Activated naive CD4-positive, alpha-beta T cell treated with anti-CD3 and anti-CD28 coated beads, Interleukin-2, amount 50 U/mL, for 24 hours (primary cell): ENCODE data around the gene U2AF2.

Source experiments
- H3K27ac Mint-ChIP-seq: one replicate; pipeline ENCODE4 v1.8.0; 2021; ENCODE audit warnings: mild to moderate bottlenecking, mixed read lengths
- H3K27me3 Mint-ChIP-seq: one replicate; pipeline ENCODE4 v1.8.0; 2021; ENCODE audit warnings: mixed read lengths
- H3K36me3 Mint-ChIP-seq: one replicate; pipeline ENCODE4 v1.8.0; 2021; ENCODE audit warnings: mixed read lengths
- H3K4me1 Mint-ChIP-seq: one replicate; pipeline ENCODE4 v1.8.0; 2021; ENCODE audit warnings: mixed read lengths
- H3K4me3 Mint-ChIP-seq: one replicate; pipeline ENCODE4 v1.8.0; 2021; ENCODE audit warnings: mild to moderate bottlenecking, mixed read lengths
- H3K9me3 Mint-ChIP-seq: one replicate; pipeline ENCODE4 v1.8.0; 2021; ENCODE audit warnings: mixed read lengths

The U2AF2 gene

GRCh38 chr19:55635856-55636440, 18.9 kb upstream of the U2AF2 start:
- Mint-ChIP-seq H3K9me3 (no peaks in the 10 kb centered on the region), H3K36me3 (peaks cover 15% of the 10 kb centered on the region), H3K4me3 (peak overlapping the region; percentile 96), H3K27me3 (no peaks in the 10 kb centered on the region), H3K27ac (peak overlapping the region; percentile 100), H3K4me1 (peaks cover 61% of the 10 kb centered on the region)

- Mint-ChIP-seq H3K4me1 (peaks cover 61% of the 10 kb centered on the region), H3K9me3 (no peaks in the 10 kb centered on the region), H3K27me3 (no peaks in the 10 kb centered on the region), H3K4me3 (peak overlapping the region; percentile 96), H3K27ac (peak overlapping the region; percentile 100), H3K36me3 (peaks cover 15% of the 10 kb centered on the region)
These were observed 18.1 kb upstream of the U2AF2 start for GRCh38 chr19:55636723-55637122.

- Mint-ChIP-seq H3K36me3 (peaks cover 15% of the 10 kb centered on the region), H3K27me3 (no peaks in the 10 kb centered on the region), H3K4me3 (peak overlapping the region; percentile 60), H3K4me1 (peaks cover 60% of the 10 kb centered on the region), H3K27ac (peak overlapping the region; percentile 73), H3K9me3 (no peaks in the 10 kb centered on the region)
These were observed 17.3 kb upstream of the U2AF2 start for GRCh38 chr19:55637534-55637933.

- Mint-ChIP-seq H3K9me3 (no peaks in the 10 kb centered on the region), H3K36me3 (peaks cover 16% of the 10 kb centered on the region), H3K4me3 (peak overlapping the region; percentile 59), H3K27ac (peak overlapping the region; percentile 19), H3K27me3 (no peaks in the 10 kb centered on the region), H3K4me1 (peaks cover 64% of the 10 kb centered on the region)
These were observed 15.9 kb upstream of the U2AF2 start for GRCh38 chr19:55638864-55639359.

- Mint-ChIP-seq H3K4me3 (peak overlapping the region; percentile 82), H3K36me3 (peaks cover 12% of the 10 kb centered on the region)
These were observed 14.7 kb upstream of the U2AF2 start for GRCh38 chr19:55640043-55640576.

GRCh38 chr19:55640577-55641425, 14.0 kb upstream of the U2AF2 start, which contains the start of gene ZNF580:
ZNF580 (plus strand) TSS chr19:55641002; CDS start chr19:55642509, 1,507 bp downstream.
- Mint-ChIP-seq H3K27ac (peak within 1 kb of the TSS; percentile 89), H3K4me1 (peaks cover 67% of the 10 kb centered on the region), H3K36me3 (peaks cover 9% of the 10 kb centered on the region), H3K9me3 (no peaks in the 10 kb centered on the region), H3K27me3 (no peaks in the 10 kb centered on the region), H3K4me3 (peak within 1 kb of the TSS; percentile 89)

More at GRCh38 chr19:55640043-55640576, 14.7 kb upstream of the U2AF2 start:
- no peaks in the 10 kb centered on the region for H3K9me3 Mint-ChIP-seq
- peak overlapping the region; percentile 82 for H3K27ac Mint-ChIP-seq
- no peaks in the 10 kb centered on the region for H3K27me3 Mint-ChIP-seq
- peaks cover 66% of the 10 kb centered on the region for H3K4me1 Mint-ChIP-seq

- peaks cover 59% of the 10 kb centered on the region for H3K4me1 Mint-ChIP-seq
- H3K36me3 Mint-ChIP-seq: peaks cover 9% of the 10 kb centered on the region
These were observed 13.2 kb upstream of the U2AF2 start for GRCh38 chr19:55641426-55642152.

GRCh38 chr19:55642153-55643002, 12.5 kb upstream of the U2AF2 start:
- peak overlapping the region; percentile 99 for H3K27ac Mint-ChIP-seq
- peaks cover 9% of the 10 kb centered on the region for H3K36me3 Mint-ChIP-seq
- no peaks in the 10 kb centered on the region for H3K9me3 Mint-ChIP-seq
- H3K4me3 Mint-ChIP-seq: peak overlapping the region; percentile 97
- no peaks in the 10 kb centered on the region for H3K27me3 Mint-ChIP-seq
- H3K4me1 Mint-ChIP-seq: peaks cover 57% of the 10 kb centered on the region

More at GRCh38 chr19:55641426-55642152, 13.2 kb upstream of the U2AF2 start:
- H3K9me3 Mint-ChIP-seq: no peaks in the 10 kb centered on the region
- peak overlapping the region; percentile 89 for H3K27ac Mint-ChIP-seq
- H3K4me3 Mint-ChIP-seq: peak overlapping the region; percentile 89
- H3K27me3 Mint-ChIP-seq: no peaks in the 10 kb centered on the region

GRCh38 chr19:55643003-55643886, 11.6 kb upstream of the U2AF2 start, which contains the start of gene ZNF581:
ZNF581 (plus strand) TSS chr19:55643649; CDS start chr19:55644572, 923 bp downstream.
- no peaks in the 10 kb centered on the region for H3K27me3 Mint-ChIP-seq
- H3K4me3 Mint-ChIP-seq: peak within 1 kb of the TSS; percentile 97
- peaks cover 53% of the 10 kb centered on the region for H3K4me1 Mint-ChIP-seq
- no peaks in the 10 kb centered on the region for H3K9me3 Mint-ChIP-seq
- H3K27ac Mint-ChIP-seq: peak within 1 kb of the TSS; percentile 99
- peaks cover 4% of the 10 kb centered on the region for H3K36me3 Mint-ChIP-seq

GRCh38 chr19:55643887-55644176, 11.0 kb upstream of the U2AF2 start:
- Mint-ChIP-seq H3K4me1 (peaks cover 56% of the 10 kb centered on the region), H3K4me3 (peak overlapping the region; percentile 97), H3K36me3 (peaks cover 4% of the 10 kb centered on the region), H3K27me3 (no peaks in the 10 kb centered on the region), H3K9me3 (no peaks in the 10 kb centered on the region), H3K27ac (peak overlapping the region; percentile 98)

GRCh38 chr19:55644191-55644833, 10.5 kb upstream of the U2AF2 start:
- Mint-ChIP-seq H3K4me1 (peaks cover 54% of the 10 kb centered on the region), H3K27me3 (no peaks in the 10 kb centered on the region), H3K36me3 (peaks cover 1% of the 10 kb centered on the region), H3K4me3 (peak overlapping the region; percentile 97), H3K27ac (peak overlapping the region; percentile 98), H3K9me3 (no peaks in the 10 kb centered on the region)

GRCh38 chr19:55644842-55645511, 9.9 kb upstream of the U2AF2 start:
- H3K4me1 Mint-ChIP-seq: peaks cover 60% of the 10 kb centered on the region
- peak overlapping the region; percentile 97 for H3K4me3 Mint-ChIP-seq
- H3K27ac Mint-ChIP-seq: peak overlapping the region; percentile 65
- H3K36me3 Mint-ChIP-seq: peaks cover 1% of the 10 kb centered on the region
- H3K9me3 Mint-ChIP-seq: no peaks in the 10 kb centered on the region
- no peaks in the 10 kb centered on the region for H3K27me3 Mint-ChIP-seq

GRCh38 chr19:55645512-55645881, 9.3 kb upstream of the U2AF2 start:
- Mint-ChIP-seq H3K27ac (peak overlapping the region; percentile 65), H3K4me3 (peak overlapping the region; percentile 78), H3K4me1 (peaks cover 61% of the 10 kb centered on the region), H3K9me3 (no peaks in the 10 kb centered on the region), H3K36me3 (peaks cover 1% of the 10 kb centered on the region), H3K27me3 (no peaks in the 10 kb centered on the region)
